Measurements from ENCODE around the gene TRIM17.

- TF ChIP-seq POLR2A (IDR thresholded peaks at IDR 0.05) (no peak), CTCF (IDR thresholded peaks at IDR 0.05 in 4 of 5, conservative IDR thresholded peaks at IDR 0.05 in 1 of 5) (no peak)
Observed at GRCh38 chr1:228364068-228364705, 52.5 kb downstream of the TRIM17 start.
